Loucy (cell line): Measurements from ENCODE around the gene RAB10.

ENCODE experiments used
- CTCF ChIP-seq: fragments of 200-600 bp; sonication (generic); conservative IDR thresholded peaks from 2 replicates; pipeline ENCODE4 v1.5.1; 2014; ENCODE audit warnings: mild to moderate bottlenecking, antibody characterized with exemption, low read length
- EZH2phosphoT487 ChIP-seq: fragments of 200-600 bp; IDR thresholded peaks from 2 replicates; pipeline ENCODE4 v1.6.1; 2018; ENCODE audit warnings: antibody characterized with exemption, mild to moderate bottlenecking, moderate library complexity, borderline replicate concordance

GRCh38 chr2:26176279-26176615 is 142.4 kb downstream of the RAB10 start:
- TF ChIP-seq CTCF (no peak), EZH2phosphoT487 (no peak)
